22Rv1 (cell line): Measurements from ENCODE around the gene TUBGCP2.

ENCODE experiments used
- ZFX ChIP-seq: fragments of 450-650 bp; IDR thresholded peaks from 2 replicates; pipeline ENCODE4 v1.6.1; 2017; ENCODE audit warnings: antibody characterized with exemption, borderline replicate concordance
- TF ChIP-seq, protein P1 (sequence below): fragments of 450-650 bp; IDR thresholded peaks from 2 replicates; pipeline ENCODE4 v1.5.1; 2017; ENCODE audit warnings: mild to moderate bottlenecking

DNA sequence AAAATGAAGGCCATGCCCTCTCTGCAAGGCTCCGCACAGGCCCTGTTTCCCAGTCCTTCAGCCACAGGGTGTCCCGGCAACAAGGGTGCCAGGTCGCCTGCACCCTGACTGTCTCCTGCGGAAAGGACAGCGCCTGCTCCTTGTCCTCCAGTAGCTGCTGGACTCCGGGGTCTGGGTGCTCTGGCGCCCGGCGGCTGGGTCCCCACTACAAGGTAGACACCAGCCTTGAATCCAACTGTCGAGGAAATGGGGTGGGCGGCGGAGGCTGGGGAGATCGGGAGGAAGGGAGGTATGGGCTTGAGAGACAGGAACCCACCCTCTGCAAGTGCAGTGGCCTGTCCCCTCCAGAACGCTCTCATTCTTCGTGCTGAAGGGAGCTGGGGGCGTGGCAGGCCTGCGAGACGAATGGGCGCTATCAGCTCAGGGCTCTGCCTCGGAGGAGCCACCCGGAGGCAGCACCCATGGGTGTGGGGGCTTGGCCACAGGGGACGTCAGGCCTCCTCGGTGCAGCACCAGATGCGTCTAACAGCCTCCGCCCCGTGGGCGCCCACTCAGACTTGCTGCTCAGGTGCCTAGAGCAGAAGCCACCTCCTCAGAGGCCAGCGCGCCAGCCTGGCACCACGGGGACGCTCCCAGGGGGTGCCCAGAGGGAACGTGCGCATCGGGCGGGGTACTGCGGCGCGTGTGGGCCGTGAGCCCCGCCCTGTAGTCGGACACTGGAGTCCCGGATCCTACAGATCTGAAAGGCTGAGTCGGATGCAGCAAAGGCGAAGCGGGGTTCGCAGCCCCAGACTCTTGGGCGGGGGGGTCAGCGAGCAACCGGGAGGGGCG, 47.6 kb downstream of the TUBGCP2 start:
- TF ChIP-seq, protein P1, sequence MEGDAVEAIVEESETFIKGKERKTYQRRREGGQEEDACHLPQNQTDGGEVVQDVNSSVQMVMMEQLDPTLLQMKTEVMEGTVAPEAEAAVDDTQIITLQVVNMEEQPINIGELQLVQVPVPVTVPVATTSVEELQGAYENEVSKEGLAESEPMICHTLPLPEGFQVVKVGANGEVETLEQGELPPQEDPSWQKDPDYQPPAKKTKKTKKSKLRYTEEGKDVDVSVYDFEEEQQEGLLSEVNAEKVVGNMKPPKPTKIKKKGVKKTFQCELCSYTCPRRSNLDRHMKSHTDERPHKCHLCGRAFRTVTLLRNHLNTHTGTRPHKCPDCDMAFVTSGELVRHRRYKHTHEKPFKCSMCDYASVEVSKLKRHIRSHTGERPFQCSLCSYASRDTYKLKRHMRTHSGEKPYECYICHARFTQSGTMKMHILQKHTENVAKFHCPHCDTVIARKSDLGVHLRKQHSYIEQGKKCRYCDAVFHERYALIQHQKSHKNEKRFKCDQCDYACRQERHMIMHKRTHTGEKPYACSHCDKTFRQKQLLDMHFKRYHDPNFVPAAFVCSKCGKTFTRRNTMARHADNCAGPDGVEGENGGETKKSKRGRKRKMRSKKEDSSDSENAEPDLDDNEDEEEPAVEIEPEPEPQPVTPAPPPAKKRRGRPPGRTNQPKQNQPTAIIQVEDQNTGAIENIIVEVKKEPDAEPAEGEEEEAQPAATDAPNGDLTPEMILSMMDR: no peak
- no peak for TF ChIP-seq ZFX
